Mammary epithelial cell (primary cell): Measurements from ENCODE around the gene ACOT7.
A peak's percentile ranks its signal among the peaks of the same experiment; 100 is the strongest.

Source experiments
- EZH2 ChIP-seq: IDR thresholded peaks from 2 replicates; pipeline ENCODE4 v1.6.1; 2012; ENCODE audit warnings: low read length, inconsistent platforms, borderline replicate concordance
- TF ChIP-seq, protein P1 (sequence below), 2 donors: IDR thresholded peaks in 1 of 2; conservative IDR thresholded peaks in 1 of 2; 2 replicates each; pipeline ENCODE4 v1.5.1; 2011 to 2012; ENCODE audit warnings: inconsistent platforms in 2 of 2, low read length in 2 of 2, mild to moderate bottlenecking in 2 of 2, control low read depth in 1 of 2, low read depth in 1 of 2; ENCODE audit not compliant: insufficient read depth in 1 of 2; ENCODE audit errors: extremely low read depth in 1 of 2

DNA sequence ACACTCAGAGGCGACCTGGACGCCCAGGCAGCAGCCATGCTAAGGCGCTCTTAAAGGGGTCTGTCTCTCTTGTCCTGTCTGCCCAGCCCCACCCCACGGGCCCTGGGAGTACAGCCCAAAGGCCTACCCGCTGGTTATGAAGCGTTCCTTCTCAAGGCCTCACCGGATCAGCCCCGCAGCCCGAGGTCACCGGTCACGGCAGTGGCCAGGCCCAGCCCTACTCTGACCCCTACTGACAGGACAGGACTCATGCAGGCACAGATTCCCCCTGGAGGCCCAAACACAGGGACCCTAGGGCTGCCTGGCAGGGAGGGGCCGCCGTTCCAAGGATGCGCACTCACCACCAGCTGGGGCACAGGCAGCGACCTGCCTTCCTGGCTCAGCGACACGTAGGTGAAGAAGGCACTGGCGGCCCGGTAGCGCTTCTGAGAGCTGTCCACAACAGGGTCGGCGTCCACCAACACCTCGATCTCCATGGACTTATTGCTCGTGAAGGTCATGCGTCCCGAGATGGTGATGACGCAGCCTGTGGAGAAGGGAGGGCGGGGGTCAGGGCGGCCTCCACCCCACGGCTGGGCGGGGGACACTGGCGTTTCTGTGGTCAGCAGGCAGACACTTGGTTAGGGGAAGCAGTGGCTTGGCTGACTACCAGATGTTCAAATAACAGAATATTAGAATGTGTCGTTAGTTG lies 112.7 kb downstream of the ACOT7 start:
- TF ChIP-seq, protein P1, sequence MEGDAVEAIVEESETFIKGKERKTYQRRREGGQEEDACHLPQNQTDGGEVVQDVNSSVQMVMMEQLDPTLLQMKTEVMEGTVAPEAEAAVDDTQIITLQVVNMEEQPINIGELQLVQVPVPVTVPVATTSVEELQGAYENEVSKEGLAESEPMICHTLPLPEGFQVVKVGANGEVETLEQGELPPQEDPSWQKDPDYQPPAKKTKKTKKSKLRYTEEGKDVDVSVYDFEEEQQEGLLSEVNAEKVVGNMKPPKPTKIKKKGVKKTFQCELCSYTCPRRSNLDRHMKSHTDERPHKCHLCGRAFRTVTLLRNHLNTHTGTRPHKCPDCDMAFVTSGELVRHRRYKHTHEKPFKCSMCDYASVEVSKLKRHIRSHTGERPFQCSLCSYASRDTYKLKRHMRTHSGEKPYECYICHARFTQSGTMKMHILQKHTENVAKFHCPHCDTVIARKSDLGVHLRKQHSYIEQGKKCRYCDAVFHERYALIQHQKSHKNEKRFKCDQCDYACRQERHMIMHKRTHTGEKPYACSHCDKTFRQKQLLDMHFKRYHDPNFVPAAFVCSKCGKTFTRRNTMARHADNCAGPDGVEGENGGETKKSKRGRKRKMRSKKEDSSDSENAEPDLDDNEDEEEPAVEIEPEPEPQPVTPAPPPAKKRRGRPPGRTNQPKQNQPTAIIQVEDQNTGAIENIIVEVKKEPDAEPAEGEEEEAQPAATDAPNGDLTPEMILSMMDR (conservative IDR thresholded peaks at IDR 0.05 in 1 of 2, IDR thresholded peaks at IDR 0.05 in 1 of 2; ENCODE audit: extremely low read depth in 1 of 2, insufficient read depth in 1 of 2, low read depth in 1 of 2, low read length in 2 of 2): peak in 1 of 2 donors; percentile 17
- TF ChIP-seq EZH2: no peak
